Activated CD4-positive, alpha-beta T cell treated with anti-CD3 and anti-CD28 coated beads, Interleukin-2, Interleukin-4, amounts not matched to agents 100 ng/mL and 50 ng/mL, durations not matched to agents 16 hours and 8 hours (primary cell): ENCODE results near the gene ADAMTS8.

ENCODE experiments used
- DNase-seq: peaks from one replicate; pipeline ENCODE4 v3.0.0-alpha.2; 2020; ENCODE audit warnings: low spot score

ADAMTS8 gene

DNA sequence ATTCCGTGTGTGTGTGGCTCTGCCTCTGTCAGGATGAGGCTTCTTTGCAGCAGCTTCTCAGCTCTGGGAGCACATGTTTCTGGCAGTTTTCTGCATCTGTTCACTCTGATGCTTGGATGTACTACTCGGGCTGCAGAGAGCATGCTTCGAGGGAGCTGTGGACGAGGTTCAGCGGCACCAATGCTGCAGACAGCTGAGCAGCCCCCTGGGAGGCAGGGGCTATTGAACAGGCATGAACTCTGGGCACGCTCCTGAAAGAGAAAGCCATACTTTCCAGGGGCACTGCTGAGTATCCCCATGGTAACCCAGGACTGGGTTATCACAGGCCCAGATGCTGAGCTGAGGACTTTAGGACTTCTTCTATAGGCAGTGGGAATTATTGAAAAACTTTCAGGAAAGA, 33.8 kb downstream of the ADAMTS8 start:
- no peak for DNase-seq

DNA sequence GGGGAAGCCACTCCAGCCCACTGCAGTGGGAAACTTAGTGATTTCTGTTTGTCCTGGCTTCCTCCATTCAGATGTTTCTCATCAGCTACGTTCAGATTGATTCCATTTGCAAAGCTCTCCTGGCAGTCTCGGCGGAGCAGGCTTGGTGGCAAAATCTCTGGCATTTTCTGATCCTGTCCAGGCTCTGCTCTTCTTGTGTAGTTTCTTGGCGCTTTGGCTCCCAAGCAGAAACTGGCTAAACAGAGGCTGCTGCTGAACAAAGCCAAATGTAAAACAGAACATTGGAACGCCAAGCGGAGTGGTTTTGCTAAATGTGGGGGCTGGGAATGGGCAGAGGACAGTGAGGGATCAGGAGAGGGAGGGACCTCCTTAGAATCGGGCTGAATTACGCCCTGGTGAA, 36.7 kb downstream of the ADAMTS8 start:
- DNase-seq = no peak

GRCh38 chr11:130390071-130390758, 38.2 kb downstream of the ADAMTS8 start:
- DNase-seq = no peak

DNA sequence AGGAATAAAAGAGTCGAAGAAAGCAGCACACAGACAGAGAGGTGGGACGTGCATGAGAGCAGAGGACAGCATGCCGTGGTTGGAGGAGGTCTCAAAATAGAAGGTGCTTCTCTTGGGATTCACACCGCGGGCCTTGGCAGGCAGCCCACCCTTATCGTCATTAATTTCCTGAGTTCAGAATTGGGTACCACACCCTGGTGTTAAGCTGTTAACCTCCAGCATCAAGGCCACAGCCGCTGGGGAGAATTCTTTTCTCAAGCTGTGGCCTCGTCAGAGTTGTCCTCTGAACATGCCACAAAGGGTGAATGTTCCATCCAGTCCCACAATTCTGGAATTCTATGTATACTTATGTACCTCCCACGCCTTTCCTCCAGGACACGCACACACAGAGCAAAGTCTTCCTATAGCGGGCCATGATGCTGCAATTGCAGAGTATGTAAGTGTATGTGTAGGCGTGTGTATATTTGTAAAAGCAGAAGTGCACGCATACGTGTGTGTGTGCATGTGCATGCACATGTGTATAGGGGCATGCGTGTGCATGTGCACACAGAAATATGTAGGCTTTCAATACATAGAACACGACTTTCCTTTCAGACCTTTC, 39.0 kb downstream of the ADAMTS8 start:
- no peak for DNase-seq

- DNase-seq = peak; percentile 15
These were observed 39.7 kb downstream of the ADAMTS8 start for GRCh38 chr11:130388607-130389205.

DNA sequence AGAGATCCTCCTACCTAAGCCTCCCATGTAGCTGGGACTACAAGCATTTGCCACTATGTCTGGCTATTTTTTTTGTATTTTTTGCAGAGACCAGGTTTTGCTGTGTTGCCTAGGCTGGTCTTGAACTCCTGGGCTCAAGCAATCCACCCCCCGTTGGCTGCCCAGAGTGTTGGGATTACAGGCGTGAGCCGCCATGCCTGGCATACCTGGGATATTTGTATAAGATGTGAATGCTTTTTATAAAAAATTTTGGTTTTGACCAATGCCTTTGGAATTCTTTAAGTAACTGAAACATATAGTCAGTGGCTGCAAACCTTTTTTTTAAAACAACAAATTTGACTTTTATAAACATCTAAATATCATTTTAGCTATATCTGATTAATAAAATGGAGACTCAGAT, 42.4 kb downstream of the ADAMTS8 start:
- DNase-seq = no peak

DNA sequence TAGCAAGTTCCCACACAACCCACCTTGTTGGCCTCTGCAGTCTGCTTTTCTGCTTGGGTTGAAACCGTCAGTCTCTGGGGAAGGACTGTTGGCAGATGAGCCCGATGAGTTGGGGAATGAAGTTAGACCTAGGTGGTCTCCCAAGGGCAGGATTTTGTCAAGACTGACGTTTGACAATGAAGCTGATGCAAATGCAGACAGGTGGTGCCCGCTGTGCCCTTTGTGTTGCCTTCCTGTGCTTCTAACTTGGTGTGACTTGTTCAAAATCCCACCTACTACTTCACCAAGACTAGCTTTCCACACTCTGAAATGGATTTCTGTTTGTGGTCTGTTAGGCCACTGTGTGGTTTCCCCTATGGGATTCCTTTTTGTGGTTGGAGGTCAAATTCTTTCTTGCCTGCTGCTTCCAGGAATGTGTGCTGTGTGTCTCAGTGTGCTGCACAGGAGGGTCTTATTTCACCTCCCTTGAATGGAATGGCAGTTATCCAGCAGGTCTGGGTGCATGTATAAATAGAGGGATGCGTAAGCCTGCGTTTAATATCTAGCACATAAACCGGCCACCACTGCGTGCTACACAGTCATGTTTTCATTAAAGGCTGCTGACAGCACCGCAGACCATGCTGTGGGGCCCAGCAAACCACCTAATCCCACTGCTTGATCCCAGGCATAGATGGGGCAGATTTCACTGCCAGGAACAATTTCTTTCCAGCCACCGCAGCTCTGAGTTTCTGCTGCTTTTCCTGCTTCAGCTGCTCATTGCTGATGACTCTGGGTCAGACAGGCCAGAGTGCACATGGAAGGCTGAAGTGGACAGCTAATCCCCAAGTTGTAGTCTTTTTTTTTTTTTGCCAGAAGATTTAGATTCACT, 44.8 kb downstream of the ADAMTS8 start:
- no peak for DNase-seq

- no peak for DNase-seq
These were observed 47.1 kb downstream of the ADAMTS8 start for GRCh38 chr11:130381317-130381716.

DNA sequence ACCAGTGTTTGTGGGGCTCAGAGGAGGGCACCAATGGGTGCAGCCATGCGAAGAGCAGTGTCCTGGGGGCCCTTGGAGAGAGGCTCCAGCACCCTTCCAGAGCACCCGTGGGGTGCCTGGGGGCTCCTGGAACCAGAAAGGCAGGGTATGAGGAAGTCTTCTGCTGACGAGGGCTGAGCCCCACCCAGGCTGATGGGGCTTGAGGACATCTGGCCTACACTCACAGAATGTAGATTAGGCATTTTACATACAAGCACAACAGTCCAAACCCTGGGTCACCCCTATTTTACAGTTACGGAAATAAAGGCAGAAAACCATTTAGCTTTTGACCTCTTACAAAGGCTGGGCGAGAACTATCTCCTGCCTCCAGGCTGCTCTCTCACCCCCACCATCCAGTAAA, 47.6 kb downstream of the ADAMTS8 start:
- no peak for DNase-seq

- DNase-seq = no peak
These were observed 49.1 kb downstream of the ADAMTS8 start for GRCh38 chr11:130379276-130379675.

DNA sequence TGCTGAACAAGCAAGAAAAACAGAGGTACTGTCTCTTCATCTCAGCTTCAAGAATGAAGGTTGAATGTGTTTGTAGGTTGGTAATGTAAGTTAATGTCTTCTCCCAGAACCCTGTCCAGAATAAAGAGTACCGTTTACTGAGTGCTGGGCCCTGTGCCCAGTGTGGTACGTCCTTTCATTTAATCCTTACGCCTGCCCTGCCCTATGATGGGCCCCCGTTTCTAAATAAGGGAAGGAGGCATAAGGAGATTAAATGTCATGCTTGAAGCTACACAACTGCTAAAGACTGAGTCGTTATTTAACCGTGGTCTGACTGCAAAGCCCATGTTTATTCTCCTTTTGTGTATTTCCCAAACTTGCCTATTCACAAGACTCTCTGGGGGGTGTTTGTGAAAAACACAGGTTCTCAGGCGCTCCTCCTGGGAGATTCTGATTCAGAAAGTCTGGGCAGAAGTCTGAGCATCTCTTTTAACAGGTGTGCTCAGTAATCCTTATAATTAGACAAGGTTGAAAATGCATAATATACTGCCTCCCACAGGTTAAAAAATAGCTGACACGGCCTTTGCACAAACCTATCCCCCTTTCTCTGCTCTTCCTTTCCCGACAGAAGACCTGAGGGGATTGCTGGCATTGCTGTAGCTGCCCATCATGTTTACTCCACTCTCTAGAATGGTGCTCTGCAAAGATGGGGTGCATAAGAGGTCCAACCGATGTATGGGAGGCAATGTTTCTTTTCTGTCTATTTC, 57.4 kb downstream of the ADAMTS8 start:
- DNase-seq = no peak

GRCh38 chr11:130369713-130370112, 58.7 kb downstream of the ADAMTS8 start:
- DNase-seq = no peak

- DNase-seq = no peak
These were observed 59.2 kb downstream of the ADAMTS8 start for GRCh38 chr11:130369141-130369691.

- DNase-seq = no peak
These were observed 69.0 kb downstream of the ADAMTS8 start for GRCh38 chr11:130359419-130359818.

DNA sequence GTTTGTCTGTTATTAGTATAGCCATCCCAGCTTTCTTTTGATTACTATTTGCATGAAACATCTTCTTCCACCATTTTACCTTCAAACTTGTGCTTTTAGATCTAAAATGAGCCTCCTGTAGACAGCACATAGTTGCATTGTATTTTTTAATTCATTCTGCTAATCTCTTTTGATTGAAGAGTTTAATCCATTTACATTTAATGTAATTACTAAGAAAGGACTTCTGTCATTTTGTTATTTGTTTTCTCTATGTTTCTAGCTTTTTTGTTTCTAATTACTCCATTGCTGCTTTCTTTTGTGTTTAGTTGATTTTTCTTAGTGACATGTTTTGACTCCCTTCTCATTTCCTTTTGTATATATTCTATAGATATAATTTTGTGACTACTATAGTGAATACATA, 70.0 kb downstream of the ADAMTS8 start:
- DNase-seq = no peak
